PC-9 (cell line): ENCODE data around the gene ROPN1.
"Not testable (repeated sequence)": the region's sequence is repeated elsewhere in the genome, so short reads cannot be mapped to it uniquely, and the experiment has no call there.

Experiments
- EZH2 ChIP-seq: fragments of 200-600 bp; sonication (generic); IDR thresholded peaks from 2 replicates; pipeline ENCODE4 v1.8.0; 2017; ENCODE audit warnings: antibody characterized with exemption, low read depth
- TF ChIP-seq, protein P1 (sequence below): fragments of 200-600 bp; sonication (generic); conservative IDR thresholded peaks from 2 replicates; pipeline ENCODE4 v1.6.1; 2017; ENCODE audit warnings: mixed run types, antibody characterized with exemption, mild to moderate bottlenecking, moderate library complexity

DNA sequence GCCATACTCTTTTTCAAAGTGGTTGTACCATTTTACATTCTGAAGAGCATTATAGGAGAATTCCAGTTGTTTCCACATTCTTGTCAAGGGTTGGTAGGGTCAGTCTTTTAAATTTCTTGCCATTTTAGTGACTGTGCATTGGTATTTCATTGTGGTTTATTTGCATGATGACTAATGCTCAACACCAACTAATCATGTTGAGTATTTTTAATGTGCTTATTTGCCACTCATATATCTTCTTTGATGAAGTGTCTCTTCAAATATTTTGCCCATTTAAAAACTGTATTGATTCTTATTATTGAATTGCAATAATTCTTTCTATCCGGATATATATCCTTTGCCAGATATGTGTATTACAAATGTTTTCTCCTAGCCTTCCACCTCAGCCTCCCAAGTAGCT lies 16.4 kb upstream of the ROPN1 start:
- TF ChIP-seq, protein P1, sequence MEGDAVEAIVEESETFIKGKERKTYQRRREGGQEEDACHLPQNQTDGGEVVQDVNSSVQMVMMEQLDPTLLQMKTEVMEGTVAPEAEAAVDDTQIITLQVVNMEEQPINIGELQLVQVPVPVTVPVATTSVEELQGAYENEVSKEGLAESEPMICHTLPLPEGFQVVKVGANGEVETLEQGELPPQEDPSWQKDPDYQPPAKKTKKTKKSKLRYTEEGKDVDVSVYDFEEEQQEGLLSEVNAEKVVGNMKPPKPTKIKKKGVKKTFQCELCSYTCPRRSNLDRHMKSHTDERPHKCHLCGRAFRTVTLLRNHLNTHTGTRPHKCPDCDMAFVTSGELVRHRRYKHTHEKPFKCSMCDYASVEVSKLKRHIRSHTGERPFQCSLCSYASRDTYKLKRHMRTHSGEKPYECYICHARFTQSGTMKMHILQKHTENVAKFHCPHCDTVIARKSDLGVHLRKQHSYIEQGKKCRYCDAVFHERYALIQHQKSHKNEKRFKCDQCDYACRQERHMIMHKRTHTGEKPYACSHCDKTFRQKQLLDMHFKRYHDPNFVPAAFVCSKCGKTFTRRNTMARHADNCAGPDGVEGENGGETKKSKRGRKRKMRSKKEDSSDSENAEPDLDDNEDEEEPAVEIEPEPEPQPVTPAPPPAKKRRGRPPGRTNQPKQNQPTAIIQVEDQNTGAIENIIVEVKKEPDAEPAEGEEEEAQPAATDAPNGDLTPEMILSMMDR, result not testable (repeated sequence)
- not testable (repeated sequence) for TF ChIP-seq EZH2
